K562 (cell line): Measurements from ENCODE around the gene SYMPK. TPM values are rescaled to one million over a fixed set of nuclear protein-coding genes. Genes with fewer than 3 reads are reported as not detected.

Experiments
- ATF3 ChIP-seq, 2 experiments: fragments of 450-650 bp in 1 of 2; sonication (generic) in 1 of 2; formaldehyde crosslinking in 1 of 2; IDR thresholded peaks in 1 of 2; conservative IDR thresholded peaks in 1 of 2; 2 replicates each; pipeline versions ENCODE4 v1.6.1 to v1.8.1; 2016 to 2023; ENCODE audit warnings: mild to moderate bottlenecking in 2 of 2, moderate library complexity in 2 of 2, inconsistent platforms in 1 of 2, missing genetic modification reagents in 1 of 2
- BCL6 ChIP-seq: fragments of 250-450 bp; sonication (Bioruptor Pico); IDR thresholded peaks from 2 replicates; pipeline ENCODE4 v1.4.0; 2020
- BMI1 ChIP-seq: fragments of 150-350 bp; IDR thresholded peaks from 2 replicates; pipeline ENCODE4 v1.6.1; 2014; ENCODE audit warnings: low read length
- FOXK2 ChIP-seq, 2 experiments: fragments of 450-650 bp; IDR thresholded peaks in 1 of 2; conservative IDR thresholded peaks in 1 of 2; 2 replicates each; pipeline ENCODE4 v1.6.1; 2016; ENCODE audit warnings: low read depth in 2 of 2, mild to moderate bottlenecking in 1 of 2
- GABPB1 ChIP-seq: sonication (generic); formaldehyde crosslinking; IDR thresholded peaks from 2 replicates; pipeline ENCODE4 v1.8.0; 2022; ENCODE audit warnings: mild to moderate bottlenecking, missing genetic modification reagents
- HMGN3 ChIP-seq: IDR thresholded peaks from 2 replicates; pipeline ENCODE4 v1.6.1; 2011; ENCODE audit warnings: borderline replicate concordance, low read depth, mild to moderate bottlenecking, mixed read lengths, low read length; ENCODE audit not compliant: insufficient read length; ENCODE audit errors: extremely low read depth
- MAFF ChIP-seq: IDR thresholded peaks from 2 replicates; pipeline ENCODE4 v1.6.1; 2012; ENCODE audit warnings: low read length, improper control_type of control experiment
- MAZ ChIP-seq, 2 experiments: fragments of 450-650 bp in 1 of 2; sonication (generic) in 1 of 2; formaldehyde crosslinking; IDR thresholded peaks in 1 of 2; conservative IDR thresholded peaks in 1 of 2; 2 replicates each; pipeline versions ENCODE4 v1.4.0 to v1.5.0; 2020; ENCODE audit warnings: mild to moderate bottlenecking in 1 of 2, missing genetic modification reagents in 1 of 2
- MCM7 ChIP-seq, 2 experiments: fragments of 450-650 bp; IDR thresholded peaks; 2 replicates each; pipeline ENCODE4 v1.6.1; 2016 to 2018
- MYC ChIP-seq, 2 experiments: fragments of 250-450 bp in 1 of 2; sonication (Bioruptor Pico) in 1 of 2; IDR thresholded peaks; 2 replicates each; pipeline versions ENCODE4 v1.5.1 to v1.6.1; 2012 to 2021; ENCODE audit warnings: low read depth in 2 of 2, borderline replicate concordance in 1 of 2, improper control_type of control experiment in 1 of 2, low read length in 1 of 2, mild to moderate bottlenecking in 1 of 2, moderate library complexity in 1 of 2
- NFRKB ChIP-seq: fragments of 450-650 bp; IDR thresholded peaks from 2 replicates; pipeline ENCODE4 v1.6.1; 2016; ENCODE audit warnings: low read depth
- RBM15 ChIP-seq: fragments of 200-400 bp; formaldehyde crosslinking; IDR thresholded peaks from 2 replicates; pipeline ENCODE4 v1.6.1; 2018; ENCODE audit warnings: mild to moderate bottlenecking, low read length, moderate library complexity; ENCODE audit not compliant: insufficient read depth
- SAP30 ChIP-seq: fragments of 200-600 bp; sonication (generic); IDR thresholded peaks from 2 replicates; pipeline ENCODE4 v1.6.1; 2012; ENCODE audit warnings: borderline replicate concordance, low read depth, mild to moderate bottlenecking, moderate library complexity, low read length, control low read depth, inconsistent platforms; ENCODE audit not compliant: insufficient read depth, poor library complexity, severe bottlenecking
- SIN3A ChIP-seq, 2 experiments: fragments of 150-350 bp in 1 of 2; IDR thresholded peaks; 2 replicates each; pipeline ENCODE4 v1.6.1; 2011 to 2016; ENCODE audit warnings: borderline replicate concordance in 2 of 2, low read depth in 2 of 2, low read length in 2 of 2, mild to moderate bottlenecking in 2 of 2, moderate library complexity in 2 of 2; ENCODE audit not compliant: control insufficient read depth in 1 of 2
- SMARCE1 ChIP-seq: fragments of 450-650 bp; IDR thresholded peaks from 2 replicates; pipeline ENCODE4 v1.7.1; 2016; ENCODE audit warnings: mild to moderate bottlenecking
- TEAD1 ChIP-seq, 2 experiments: fragments of 450-650 bp in 1 of 2; sonication (generic) in 1 of 2; formaldehyde crosslinking; IDR thresholded peaks; 2 replicates each; pipeline versions ENCODE4 v1.4.0 to v1.8.0; 2020 to 2022; ENCODE audit warnings: mild to moderate bottlenecking in 2 of 2, missing genetic modification reagents in 1 of 2
- ZBTB11 ChIP-seq, 3 experiments: fragments of 200-800 bp in 1 of 3; fragments of 250-450 bp in 1 of 3; fragments of 450-650 bp in 1 of 3; sonication (Bioruptor Pico) in 1 of 3; sonication (Bioruptor generic) in 1 of 3; formaldehyde crosslinking in 1 of 3; IDR thresholded peaks; 2 replicates each; pipeline versions ENCODE4 v1.6.1 to v1.8.0; 2016 to 2022; ENCODE audit warnings: mild to moderate bottlenecking in 2 of 3, missing genetic modification characterization in 2 of 3, missing compliant biosample characterization in 1 of 3, moderate library complexity in 1 of 3
- ZNF239 ChIP-seq: fragments of 250-450 bp; sonication (Bioruptor Pico); IDR thresholded peaks from 2 replicates; pipeline ENCODE4 v1.4.0; 2020; ENCODE audit warnings: mild to moderate bottlenecking
- ZNF695 ChIP-seq: fragments of 450-650 bp; formaldehyde crosslinking; IDR thresholded peaks from 2 replicates; pipeline ENCODE4 v1.4.0; 2020; ENCODE audit warnings: mild to moderate bottlenecking, moderate library complexity
- polyA plus RNA-seq, 8 experiments: library from polyadenylated mRNA; depleted of rRNA in 4 of 8; stranded (reverse) in 5 of 8; unstranded in 3 of 8; fragments of >200 nt; fragmentation: Nextera tagmentation in 2 of 8; fragmentation: Illumina TruSeq in 1 of 8; extraction: Ambion mirVana in 2 of 8; extraction: Trizol in 1 of 8; gene quantifications; 2 replicates each; pipeline versions ENCODE4 v1.2.1 to v1.2.3, GENCODE V29; 2011 to 2014; ENCODE audit warnings: inconsistent platforms in 1 of 8, missing spikeins in 1 of 8
- total RNA-seq, 7 experiments: library from RNA; depleted of rRNA in 6 of 7; stranded (reverse); fragments of >200 nt in 6 of 7; fragmentation: Illumina TruSeq in 2 of 7; extraction: Trizol in 2 of 7; gene quantifications; 2 replicates each; pipeline versions ENCODE4 v1.2.1 to v1.2.3, GENCODE V29; 2011 to 2021; ENCODE audit warnings: low replicate concordance in 1 of 7
- TF ChIP-seq, protein P1 (sequence below): fragments of 200-800 bp; sonication (Bioruptor generic); IDR thresholded peaks from 2 replicates; pipeline ENCODE4 v1.6.1; 2017; ENCODE audit warnings: missing genetic modification characterization, missing compliant biosample characterization

The SYMPK gene
- total and polyA plus RNA-seq, 9 of the 15 experiments (the other 6 are each of a cell fraction or from before 2014, with no cell fraction given), result 0.73 to 95.5 (median 58.4) TPM

DNA sequence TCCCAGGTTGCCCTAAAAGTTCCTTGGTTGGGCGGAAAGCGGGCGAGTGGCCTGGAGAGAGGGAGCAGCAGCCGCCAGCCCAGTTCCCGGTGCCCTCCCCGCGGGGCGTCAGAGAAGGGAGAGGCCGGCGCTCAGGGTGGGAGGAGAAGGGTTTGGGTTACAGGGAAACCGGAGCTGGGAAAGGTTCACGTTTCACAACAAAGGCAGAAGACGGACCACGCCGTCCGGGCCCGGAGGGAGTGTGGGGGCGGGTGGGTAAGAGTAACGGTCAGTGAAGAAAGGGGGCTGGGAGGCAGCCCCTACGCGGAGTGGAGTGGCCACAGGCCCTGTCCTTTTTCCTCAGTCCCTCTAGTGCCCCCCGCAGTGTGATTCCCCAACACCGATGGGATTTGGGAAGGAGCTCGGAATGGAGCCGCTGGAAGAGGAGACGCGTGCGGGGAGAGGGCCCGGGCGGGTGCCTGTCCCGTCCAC is 95.5 kb downstream of the SYMPK start (continued):
- no peak for TF ChIP-seq ATF3 (IDR thresholded peaks at IDR 0.05)
- TF ChIP-seq ATF3 (CRISPR knock-in tag; conservative IDR thresholded peaks at IDR 0.05), result no peak
- TF ChIP-seq NFRKB, result 0 out of 2 replicates have a peak, but pooled peaks have one; percentile 37
- TF ChIP-seq GABPB1 (CRISPR knock-in tag), result peak; percentile 25; the same call in 1 of the 2 replicates
- TF ChIP-seq TEAD1 (CRISPR knock-in tag; IDR thresholded peaks at IDR 0.05), result 0 out of 4 replicates have a peak, but pooled peaks of 1 of the 2 experiments have one; percentile 37
- peak; percentile 75; the same call in 1 of the 2 replicates for TF ChIP-seq MYC (IDR thresholded peaks at IDR 0.05; ENCODE audit: low read depth, low read length)
- TF ChIP-seq MYC (CRISPR knock-in tag; IDR thresholded peaks at IDR 0.05; ENCODE audit: borderline replicate concordance, low read depth), result no peak
- TF ChIP-seq, protein P1, sequence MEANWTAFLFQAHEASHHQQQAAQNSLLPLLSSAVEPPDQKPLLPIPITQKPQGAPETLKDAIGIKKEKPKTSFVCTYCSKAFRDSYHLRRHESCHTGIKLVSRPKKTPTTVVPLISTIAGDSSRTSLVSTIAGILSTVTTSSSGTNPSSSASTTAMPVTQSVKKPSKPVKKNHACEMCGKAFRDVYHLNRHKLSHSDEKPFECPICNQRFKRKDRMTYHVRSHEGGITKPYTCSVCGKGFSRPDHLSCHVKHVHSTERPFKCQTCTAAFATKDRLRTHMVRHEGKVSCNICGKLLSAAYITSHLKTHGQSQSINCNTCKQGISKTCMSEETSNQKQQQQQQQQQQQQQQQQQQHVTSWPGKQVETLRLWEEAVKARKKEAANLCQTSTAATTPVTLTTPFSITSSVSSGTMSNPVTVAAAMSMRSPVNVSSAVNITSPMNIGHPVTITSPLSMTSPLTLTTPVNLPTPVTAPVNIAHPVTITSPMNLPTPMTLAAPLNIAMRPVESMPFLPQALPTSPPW (CRISPR knock-in tag), result peak; percentile 52; the same call in 1 of the 2 replicates
- TF ChIP-seq BMI1, result no peak
- no peak for TF ChIP-seq MCM7 (IDR thresholded peaks at IDR 0.05)
- TF ChIP-seq MAFF, result no peak
- TF ChIP-seq ZNF239 (CRISPR knock-in tag), result no peak
- TF ChIP-seq MAZ (CRISPR knock-in tag; conservative IDR thresholded peaks at IDR 0.05 in 1 of 2, IDR thresholded peaks at IDR 0.05 in 1 of 2), result peak in 1 of 2 experiments; percentile 69; a peak in 3 of 4 replicates
- TF ChIP-seq ZBTB11 (CRISPR knock-in tag; IDR thresholded peaks at IDR 0.05), result peak in 1 of 3 experiments; percentile 30; a peak in 1 of 6 replicates
- TF ChIP-seq SIN3A (IDR thresholded peaks at IDR 0.05; ENCODE audit: borderline replicate concordance in 2 of 2, control insufficient read depth in 1 of 2, low read depth in 2 of 2, low read length in 2 of 2), result 0 out of 4 replicates have a peak, but pooled peaks of 1 of the 2 experiments have one; percentile 52
- TF ChIP-seq SAP30, result peak; percentile 47
- no peak for TF ChIP-seq ZNF695 (CRISPR knock-in tag)
- peak; percentile 28; the same call in 1 of the 2 replicates for TF ChIP-seq SMARCE1
- TF ChIP-seq FOXK2 (conservative IDR thresholded peaks at IDR 0.05 in 1 of 2, IDR thresholded peaks at IDR 0.05 in 1 of 2; ENCODE audit: low read depth in 2 of 2), result peak; percentile 78 to 79; a peak in 3 of 4 replicates
- no peak for TF ChIP-seq BCL6 (CRISPR knock-in tag)
- no peak for TF ChIP-seq RBM15
- TF ChIP-seq HMGN3, result peak; percentile 34
